HL-60/S4 treated with phorbol 12-myristate 13-acetate at 8.2 ng/mL for 4 days and 3 days (cell line): Measurements from ENCODE around the gene ARMH3.

Experiments
- in situ Hi-C: fragments of 300-500 bp; cut with MboI; formaldehyde crosslinking; loops from 2 replicates; pipeline ENCODE4 v1.15.0; 2022; ENCODE audit warnings: low sequenced_read_pairs

Gene ARMH3

DNA sequence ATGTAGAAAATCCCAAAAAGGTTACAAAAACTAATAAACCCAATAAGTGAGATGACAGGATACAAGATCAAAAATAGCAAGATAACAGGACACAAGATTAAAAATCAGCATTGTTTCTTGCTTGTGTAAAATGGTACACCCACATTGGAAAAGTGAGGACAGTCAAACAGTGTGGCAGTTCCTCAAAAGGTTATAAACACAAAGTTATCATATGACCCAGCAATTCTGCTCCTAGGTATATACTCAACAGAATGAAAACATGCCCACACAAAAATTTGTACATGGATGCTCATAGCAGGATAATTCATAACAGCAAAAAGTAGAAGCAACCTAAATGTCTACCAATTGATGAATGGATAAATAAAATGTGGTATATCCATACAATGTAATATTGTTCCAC is 105.8 kb downstream of the ARMH3 start:
- in situ Hi-C loops: no loop called here

DNA sequence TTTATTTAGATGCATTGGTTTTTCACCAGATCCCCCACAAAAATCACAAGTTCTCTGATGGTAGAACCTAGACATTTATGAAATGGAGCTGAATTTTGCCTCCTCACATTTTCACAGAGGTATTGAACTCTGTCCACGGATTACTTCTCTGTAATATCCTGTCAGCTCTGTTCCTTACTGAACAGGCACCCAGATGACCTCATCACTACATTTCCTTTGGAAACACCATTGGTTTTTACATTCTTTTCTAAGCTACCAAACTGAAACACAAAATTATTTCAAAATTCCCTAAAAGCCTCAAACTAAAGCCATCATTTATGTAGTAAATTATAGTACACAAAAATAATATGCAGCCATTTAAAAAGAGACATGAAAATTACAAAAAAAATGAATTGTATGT is 114.1 kb downstream of the ARMH3 start:
- in situ Hi-C loops: no loop called here

DNA sequence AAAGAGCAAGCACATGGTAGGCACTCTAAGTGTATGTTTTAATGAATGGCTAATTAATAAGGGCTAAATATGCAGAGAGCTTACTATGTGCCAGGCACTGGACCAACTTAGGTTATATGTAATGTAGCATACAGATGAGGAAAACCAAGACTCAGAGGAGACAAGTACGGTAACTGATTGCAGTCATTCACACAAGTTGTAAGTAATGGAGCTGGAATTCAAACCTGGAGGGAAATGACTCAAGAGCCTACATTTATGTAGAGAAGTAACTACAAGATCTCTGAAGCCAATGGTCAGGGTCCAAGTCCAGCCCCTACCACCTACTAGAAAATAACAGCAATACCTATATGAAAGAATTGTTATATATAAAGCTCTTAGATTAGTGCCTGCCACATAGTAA is 115.1 kb downstream of the ARMH3 start:
- in situ Hi-C loops: no loop called here

DNA sequence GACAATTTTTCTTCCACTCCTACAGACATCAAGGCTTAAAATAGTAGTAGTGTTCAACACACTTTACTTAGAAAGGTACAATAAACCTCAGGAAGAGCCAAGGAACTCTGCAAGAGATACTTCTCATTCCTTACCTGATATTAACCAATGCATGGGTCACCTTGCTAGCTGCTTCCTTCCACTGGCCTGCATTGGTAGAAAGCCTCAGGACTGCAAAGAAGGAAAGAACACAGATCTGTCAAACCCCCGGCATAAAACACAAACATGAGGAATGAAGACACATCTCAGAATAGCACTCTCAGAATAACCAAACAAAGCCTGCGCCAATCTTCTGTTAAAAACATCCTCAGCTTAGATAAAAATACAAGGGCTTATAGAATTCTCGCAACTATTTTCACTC is 116.2 kb downstream of the ARMH3 start:
- in situ Hi-C loops: no loop called here

DNA sequence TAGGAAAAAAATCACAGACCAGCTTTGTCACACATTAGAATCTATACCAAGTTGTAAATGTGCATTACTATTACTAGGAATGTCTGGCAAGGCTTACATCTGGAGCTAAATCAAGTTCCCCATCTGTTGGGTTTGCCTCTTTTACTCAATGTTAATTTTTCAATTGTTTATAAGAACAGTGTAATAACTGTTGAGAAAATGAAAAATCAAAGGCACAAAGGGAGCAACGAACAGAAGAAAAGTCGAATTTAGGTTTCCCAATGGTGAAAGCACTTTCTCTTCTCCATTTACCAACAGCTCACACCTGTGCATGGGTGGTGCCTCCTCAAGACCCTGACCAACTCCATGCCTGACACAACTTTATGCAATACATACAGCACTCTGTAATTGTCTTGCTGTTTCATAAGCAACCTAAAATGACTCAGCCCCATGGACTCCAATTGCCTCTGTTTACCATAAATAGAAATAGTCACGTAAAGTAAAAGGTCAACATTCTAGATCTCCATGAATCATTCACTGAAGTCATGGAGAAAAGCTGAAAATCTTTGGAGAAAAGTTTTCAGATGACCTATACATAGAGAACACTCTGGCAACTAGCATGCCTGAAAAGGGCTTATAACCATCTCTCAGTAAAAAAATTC is 116.8 kb downstream of the ARMH3 start:
- in situ Hi-C loops: no loop called here

DNA sequence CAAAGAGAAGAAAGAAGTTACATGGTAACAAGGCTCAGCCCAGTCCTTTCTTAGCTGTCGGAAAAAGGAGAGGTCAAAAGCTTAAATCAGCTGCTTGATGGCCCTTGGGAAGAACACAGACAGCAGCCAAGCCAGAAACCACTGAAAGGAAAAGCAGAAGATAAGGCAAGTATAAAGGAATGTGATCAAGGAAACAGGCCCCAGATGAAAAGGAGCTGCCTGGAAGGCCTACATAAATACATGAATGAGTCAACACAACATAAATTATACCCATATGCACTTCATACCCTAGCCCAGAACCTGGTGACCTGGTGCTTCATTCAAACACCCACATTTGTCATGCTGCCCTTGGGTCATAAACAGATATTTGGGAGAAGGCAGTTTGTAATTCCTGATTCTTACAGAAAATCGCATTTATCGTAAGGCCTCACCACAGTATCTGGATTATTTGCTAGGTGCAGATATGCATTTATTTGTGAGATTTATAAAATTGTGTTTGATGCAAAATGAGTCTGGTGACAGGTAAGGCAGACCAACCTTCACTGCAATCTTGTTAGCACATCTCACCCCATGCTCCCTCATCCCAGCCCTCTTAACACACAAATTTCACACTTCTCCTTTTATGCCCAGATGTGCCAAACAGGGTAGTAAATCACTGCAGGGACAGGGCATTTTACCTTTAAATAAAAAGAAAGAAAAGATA is 117.5 kb downstream of the ARMH3 start:
- in situ Hi-C loops: no loop called here

DNA sequence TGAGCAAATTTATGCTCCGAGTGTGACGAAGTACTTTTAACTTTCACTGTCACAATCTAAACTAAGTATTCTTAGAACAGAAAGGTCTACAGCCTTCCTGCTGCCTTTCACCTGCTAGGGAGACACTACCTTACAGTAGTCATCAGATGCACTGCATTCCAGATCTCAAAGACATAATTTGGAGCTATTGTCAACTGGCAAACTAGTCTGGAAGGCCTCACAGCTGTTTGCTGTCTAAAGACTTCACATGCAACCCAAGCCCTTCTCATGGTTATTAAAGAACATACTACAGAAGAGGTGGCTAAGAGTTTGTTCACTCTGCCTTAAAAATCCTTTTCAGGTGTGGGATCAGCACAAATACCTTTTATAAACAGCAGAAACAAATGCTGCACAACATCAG is 120.5 kb downstream of the ARMH3 start:
- in situ Hi-C loops: no loop called here

DNA sequence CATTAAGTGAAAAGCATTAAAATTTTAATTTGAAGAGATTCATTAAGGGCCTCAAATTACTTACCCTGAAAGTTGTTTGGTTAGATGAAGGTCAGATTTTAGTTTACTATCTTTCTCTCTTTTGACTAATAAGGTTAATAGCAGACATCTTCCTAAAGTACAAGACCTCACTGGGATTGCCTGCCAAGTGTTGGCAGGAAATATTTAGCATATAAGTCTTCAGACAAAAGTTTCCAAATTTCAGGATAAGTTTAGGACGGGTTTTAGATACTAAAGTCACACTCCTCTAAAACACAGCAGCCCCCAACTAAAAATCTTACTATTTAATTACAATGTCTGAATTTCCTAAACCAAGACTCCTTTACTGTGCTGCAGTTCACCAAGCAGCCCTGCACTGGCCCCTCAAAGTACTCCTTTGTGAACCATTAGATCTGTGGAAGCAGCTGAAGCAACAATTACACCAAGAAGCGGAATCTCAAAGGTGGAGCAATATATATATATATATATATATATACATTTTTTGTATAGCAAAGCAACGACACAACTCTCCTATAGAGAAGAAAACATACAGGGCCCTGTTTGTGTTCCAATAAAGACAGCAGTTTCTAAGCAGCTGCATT is 121.2 kb downstream of the ARMH3 start:
- in situ Hi-C loops: no loop called here

DNA sequence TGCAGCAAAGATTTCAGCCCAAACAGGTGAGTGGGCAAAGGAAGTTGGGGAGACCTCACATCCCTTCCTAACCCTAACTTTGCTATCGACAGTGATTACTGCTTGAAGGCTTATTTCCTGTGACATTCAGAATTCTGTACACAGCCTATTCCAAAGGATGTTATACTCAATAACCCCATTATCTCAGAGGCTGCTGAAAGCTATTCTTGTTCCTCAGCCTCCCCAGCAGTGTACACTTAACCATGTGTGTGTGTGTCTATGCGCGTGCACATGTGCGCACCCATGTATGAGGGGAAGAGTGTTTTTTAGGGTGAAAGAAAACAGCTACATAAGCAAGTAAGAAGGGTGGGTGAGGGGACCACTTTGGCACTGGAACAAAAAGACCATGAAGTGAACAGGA is 122.0 kb downstream of the ARMH3 start:
- in situ Hi-C loops: no loop called here

DNA sequence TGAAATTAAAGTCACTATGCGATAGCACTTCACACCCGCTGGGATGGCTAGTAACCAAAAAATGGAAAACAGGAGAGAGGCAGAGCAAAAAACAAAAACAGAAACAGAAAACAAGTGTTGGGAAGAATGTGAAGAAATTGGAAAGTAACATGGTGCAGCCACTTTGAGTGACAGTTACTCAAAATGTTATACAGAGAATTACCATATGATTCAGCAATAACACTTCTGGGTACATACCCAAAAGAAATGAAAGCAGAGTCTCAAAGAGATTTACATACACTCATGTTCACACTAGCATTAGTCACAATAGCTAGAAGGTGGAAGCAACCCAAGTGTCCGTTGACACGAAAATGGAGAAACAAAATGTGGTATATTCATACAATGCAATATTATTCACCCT is 123.8 kb downstream of the ARMH3 start:
- in situ Hi-C loops: no loop called here

DNA sequence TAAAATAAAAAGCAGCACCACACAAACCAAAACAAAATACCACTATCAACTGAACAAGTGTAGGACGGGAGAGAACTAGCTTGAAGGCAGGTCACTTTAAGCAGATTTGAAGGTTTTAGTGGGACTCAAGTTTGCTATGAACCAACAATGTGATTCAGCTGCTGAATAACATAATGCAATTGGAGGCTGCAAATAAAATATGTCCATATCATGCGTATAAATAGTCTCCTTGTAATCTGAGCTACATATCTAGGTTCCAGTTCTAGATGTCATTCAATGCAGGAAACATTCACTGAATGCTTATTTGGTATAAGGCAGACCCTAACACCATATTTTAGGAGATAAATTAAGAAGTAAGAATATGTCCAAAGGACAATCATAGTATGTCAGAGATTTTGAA is 130.9 kb downstream of the ARMH3 start:
- in situ Hi-C loops: no loop called here

DNA sequence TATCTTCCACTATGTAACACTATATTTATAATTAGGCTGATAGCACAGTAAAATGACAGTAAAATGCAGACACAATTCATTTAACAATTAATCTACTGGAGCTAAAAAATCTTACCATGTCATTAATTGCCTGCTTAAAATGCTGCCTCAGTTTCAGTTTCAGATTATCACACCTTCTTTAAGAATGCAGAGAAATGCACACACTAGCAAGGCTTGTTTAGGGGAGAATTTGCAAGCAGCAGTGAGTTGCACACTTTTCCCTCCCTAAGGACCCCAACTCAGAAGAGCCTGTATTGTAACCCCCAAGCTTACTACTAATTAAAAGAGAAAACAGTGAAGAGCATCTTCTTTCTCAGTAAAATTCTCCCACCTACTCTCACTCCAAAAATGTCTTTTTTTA is 132.7 kb downstream of the ARMH3 start:
- in situ Hi-C loops: no loop called here

DNA sequence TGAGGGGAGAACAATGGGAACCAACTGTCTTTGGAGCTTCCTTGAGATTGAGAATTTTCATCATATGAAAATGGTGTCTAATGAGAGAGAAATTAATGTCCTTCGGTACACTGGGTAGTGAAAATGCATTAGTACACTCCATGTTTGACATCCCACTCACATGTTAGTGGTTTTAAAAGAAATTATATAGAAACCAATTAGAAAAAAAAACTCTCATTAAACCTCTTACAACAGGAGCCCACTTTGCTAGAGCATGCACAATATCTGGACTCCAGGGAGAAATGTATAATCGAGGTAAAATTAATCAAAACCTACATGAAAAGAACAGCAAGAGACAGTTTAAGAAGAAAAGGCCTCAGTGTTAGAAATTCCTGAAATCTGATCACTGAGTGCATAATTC is 133.1 kb downstream of the ARMH3 start:
- in situ Hi-C loops: no loop called here

DNA sequence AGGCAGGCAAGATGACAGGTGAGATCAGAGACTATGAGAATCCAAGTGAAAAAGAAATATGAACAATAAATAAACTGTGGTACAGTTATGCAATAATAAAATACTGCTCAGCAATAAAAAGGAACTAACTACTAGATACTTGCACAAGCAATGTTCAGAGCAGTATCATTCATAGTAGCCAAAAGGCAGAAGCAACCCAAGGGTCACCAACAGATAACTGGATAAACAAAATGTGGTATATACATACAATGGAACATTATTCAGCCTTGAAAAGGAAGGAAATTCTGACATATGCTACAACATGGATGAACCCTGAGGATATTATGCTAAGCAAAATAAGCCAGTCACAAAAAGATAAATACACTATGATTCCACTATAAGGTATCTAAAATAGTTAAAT is 135.4 kb downstream of the ARMH3 start:
- in situ Hi-C loops: no loop called here

DNA sequence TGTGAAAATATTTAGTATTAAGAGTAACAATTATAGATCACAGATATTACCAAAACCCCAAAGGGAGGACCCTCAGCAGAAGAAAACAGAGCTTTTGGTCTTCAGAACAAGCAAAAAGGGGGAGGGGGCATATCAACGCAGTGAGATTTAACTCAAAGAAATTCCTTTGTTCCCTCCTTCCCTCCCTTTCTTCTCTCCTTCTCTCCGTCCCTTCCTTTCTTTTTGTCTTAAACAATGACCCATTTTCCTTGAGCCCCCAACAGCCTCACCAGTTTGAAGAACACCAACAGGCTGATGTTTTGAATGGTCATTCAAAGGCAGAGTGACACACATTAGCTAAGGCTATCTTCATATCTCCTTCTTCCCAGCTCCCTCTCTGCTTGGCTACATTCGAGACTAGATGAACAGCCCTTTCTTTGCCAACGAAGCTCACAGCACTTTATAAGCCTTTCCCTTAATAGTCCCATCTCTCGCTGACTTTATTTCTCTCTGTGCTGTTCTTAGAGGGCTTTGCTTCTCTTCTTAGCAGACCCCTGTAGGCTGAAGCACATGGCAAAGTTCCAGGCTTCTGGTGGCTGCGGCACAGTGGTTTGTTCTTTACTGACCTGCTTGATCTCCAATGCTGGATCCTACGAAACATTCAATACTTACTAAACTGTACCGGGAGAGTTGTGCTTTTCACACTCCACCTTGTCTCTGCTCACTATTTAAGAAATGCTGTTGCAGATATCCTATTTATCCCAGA is 136.8 kb downstream of the ARMH3 start:
- in situ Hi-C loops: no loop called here

DNA sequence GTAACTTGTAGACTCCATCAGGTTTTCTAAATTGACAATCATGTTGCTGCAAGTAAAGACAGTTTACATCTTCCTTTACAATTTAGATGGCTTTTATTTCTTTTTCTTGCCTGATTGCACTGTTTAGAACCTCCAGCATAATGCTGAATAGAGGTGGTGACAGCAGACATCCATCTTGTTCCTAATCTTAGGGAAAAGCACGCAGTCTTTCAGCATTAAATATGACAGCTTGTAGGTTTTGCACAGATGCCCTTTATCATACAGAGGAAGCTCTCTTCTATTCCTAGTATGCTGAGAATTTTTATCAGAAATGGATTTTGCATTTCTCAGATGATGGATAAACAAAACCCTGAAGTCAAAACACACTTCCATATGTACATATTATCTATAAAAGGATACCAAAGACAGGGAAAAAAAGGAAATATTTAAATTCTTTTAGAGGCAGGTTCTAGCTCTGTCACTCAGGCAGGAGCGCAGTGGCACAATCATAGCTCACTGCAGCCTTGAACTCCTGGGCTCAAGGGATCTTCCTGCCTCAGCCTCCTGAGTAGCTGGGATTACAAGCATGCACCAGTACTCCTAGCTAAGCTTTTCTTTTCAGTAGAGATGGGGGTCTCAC is 143.3 kb downstream of the ARMH3 start:
- in situ Hi-C loops: no loop called here

DNA sequence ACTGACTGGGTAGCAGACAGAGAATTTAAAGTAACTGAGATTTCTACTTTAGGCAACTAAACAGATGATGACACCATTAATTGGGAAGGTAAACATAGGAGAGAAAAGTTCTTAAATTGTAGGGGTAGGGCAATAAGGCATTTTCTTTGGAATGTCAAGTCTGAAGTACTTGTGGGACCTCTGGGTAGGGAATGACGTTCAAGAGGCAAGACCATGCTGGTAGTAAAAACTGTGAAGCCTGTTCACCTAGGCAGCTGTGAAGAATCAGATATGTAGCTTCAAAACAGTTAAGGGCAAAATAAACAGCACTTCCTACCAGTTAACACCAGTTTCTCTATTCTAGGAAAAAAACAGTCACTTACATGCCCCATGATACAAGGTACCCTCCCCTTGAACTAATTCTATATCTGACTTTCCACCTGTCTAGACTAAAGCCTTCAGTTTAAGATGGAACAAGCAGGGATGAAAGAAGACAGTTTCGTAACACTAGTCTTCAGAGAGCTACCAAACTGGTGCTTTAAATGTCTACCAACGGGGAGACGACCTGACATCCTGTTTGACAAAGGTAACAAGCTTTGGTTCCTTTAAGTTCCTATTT is 149.3 kb downstream of the ARMH3 start:
- in situ Hi-C loops: no loop called here

DNA sequence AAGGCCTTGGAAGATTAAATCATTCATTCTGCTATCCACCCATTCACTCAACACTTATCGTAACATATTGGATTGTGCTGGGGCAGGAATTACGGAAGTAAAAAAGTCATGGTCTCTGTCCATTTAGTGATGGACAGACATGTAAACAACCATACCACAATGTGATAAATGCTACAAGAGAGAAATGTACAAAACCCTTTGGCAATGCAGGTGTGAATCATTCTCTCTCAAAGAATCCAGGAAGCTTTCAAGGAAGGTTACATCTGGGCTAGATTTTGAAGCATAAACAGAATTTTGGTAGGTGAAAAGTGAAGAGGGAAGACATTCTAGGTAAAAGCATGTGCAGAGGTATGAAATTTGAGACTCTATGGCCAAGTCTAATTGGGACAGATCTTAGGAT is 150.7 kb downstream of the ARMH3 start:
- in situ Hi-C loops: no loop called here

DNA sequence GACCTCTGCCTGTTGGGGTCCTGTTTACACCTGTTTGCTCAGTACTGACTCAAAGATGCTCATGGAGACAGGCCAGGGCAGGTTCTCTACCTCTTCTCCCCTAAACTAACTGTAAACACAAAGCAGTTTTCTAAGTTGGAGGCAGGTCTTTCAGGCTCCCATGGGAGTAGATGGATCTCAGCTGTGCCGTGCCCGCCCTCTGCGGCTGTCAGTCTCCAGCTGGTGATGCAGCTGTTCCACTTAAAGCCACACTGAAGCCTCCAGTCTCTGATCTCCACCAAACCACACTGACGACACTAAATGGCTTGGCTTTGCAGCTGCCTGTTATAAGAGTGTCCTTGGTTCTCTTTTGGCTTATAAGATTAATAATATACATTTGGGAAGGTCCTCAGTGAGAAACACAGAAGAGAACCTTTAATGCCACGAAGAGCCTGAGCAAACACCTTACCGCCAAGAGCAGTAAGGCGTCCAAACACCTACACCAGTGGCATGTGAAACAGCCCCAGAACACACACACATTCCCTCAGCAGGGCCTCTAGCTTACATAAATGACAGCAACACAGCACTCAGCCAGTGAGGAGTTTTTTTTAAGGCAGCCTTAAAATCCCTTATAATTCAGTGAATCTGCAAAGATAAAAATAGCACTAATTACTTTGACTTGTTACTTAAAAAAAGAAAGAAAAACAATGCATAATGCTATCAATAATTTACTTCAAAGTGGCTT is 152.0 kb downstream of the ARMH3 start:
- in situ Hi-C loops: no loop called here

DNA sequence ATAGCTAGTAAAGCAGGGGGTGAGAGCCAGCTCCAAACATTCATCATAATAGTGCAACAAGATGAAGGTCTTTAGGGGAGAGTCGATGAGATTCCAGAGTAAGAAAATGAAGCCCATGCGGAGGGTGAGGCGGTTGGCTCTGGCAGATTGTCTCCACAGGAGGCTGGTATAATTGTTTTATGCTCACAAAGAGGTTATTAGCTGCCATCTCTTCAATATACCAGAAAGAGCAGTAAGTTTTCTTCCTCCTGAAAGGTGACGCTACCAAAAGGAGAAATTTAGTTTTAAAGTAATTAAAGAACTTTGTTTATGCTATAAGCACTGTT is 153.2 kb downstream of the ARMH3 start:
- in situ Hi-C loops: no loop called here
